K562 (cell line): ENCODE results near the gene CRY2. TPM values are rescaled to one million over a fixed set of nuclear protein-coding genes. Genes with fewer than 3 reads are reported as not detected.
"Not testable (repeated sequence)": the region's sequence is repeated elsewhere in the genome, so short reads cannot be mapped to it uniquely, and the experiment has no call there.

ENCODE experiments used
- ADNP ChIP-seq: fragments of 200-800 bp; sonication (Bioruptor generic); IDR thresholded peaks from 2 replicates; pipeline ENCODE4 v1.6.1; 2016; ENCODE audit warnings: missing genetic modification characterization, missing compliant biosample characterization
- BACH1 ChIP-seq: fragments of 200-800 bp; sonication (Bioruptor generic); IDR thresholded peaks from 2 replicates; pipeline ENCODE4 v1.6.1; 2016; ENCODE audit warnings: missing genetic modification characterization, missing compliant biosample characterization
- CBFA2T3 ChIP-seq: fragments of 450-650 bp; IDR thresholded peaks from 2 replicates; pipeline ENCODE4 v1.6.1; 2017
- CBFB ChIP-seq: sonication (generic); formaldehyde crosslinking; IDR thresholded peaks from 2 replicates; pipeline ENCODE4 v1.4.0; 2020; ENCODE audit warnings: mild to moderate bottlenecking, missing genetic modification reagents
- CCNT2 ChIP-seq: IDR thresholded peaks from 2 replicates; pipeline ENCODE4 v1.6.1; 2011; ENCODE audit warnings: borderline replicate concordance, low read depth, mild to moderate bottlenecking, moderate library complexity, mixed read lengths, low read length; ENCODE audit not compliant: insufficient read length; ENCODE audit errors: extremely low read depth
- DMBX1 ChIP-seq: fragments of 250-450 bp; sonication (Bioruptor Pico); IDR thresholded peaks from 2 replicates; pipeline ENCODE4 v1.8.0; 2022; ENCODE audit warnings: inconsistent platforms, mild to moderate bottlenecking, moderate library complexity, borderline replicate concordance
- ELF4 ChIP-seq: fragments of 450-650 bp; formaldehyde crosslinking; IDR thresholded peaks from 2 replicates; pipeline ENCODE4 v1.4.0; 2022; ENCODE audit warnings: missing genetic modification characterization
- ETV6 ChIP-seq, 3 experiments: fragments of 150-350 bp in 1 of 3; sonication (generic) in 1 of 3; formaldehyde crosslinking in 1 of 3; IDR thresholded peaks; 2 replicates each; pipeline versions ENCODE4 v1.6.1 to v1.8.0; 2014 to 2022; ENCODE audit warnings: borderline replicate concordance in 2 of 3, low read depth in 2 of 3, antibody characterized with exemption in 1 of 3, low read length in 1 of 3, mild to moderate bottlenecking in 1 of 3, missing genetic modification reagents in 1 of 3
- KDM1A ChIP-seq, 2 experiments: fragments of 450-650 bp; IDR thresholded peaks; 2 replicates each; pipeline ENCODE4 v1.6.1; 2016; ENCODE audit warnings: mild to moderate bottlenecking in 2 of 2
- LEF1 ChIP-seq: fragments of 450-650 bp; IDR thresholded peaks from 2 replicates; pipeline ENCODE4 v1.6.1; 2016; ENCODE audit warnings: mild to moderate bottlenecking
- MTA2 ChIP-seq: fragments of 450-650 bp; IDR thresholded peaks from 2 replicates; pipeline ENCODE4 v1.6.1; 2016; ENCODE audit warnings: low read depth
- NCOA2 ChIP-seq, 2 experiments: fragments of 450-650 bp; IDR thresholded peaks; 2 replicates each; pipeline ENCODE4 v1.6.1; 2018; ENCODE audit warnings: mild to moderate bottlenecking in 2 of 2, moderate library complexity in 1 of 2; ENCODE audit not compliant: partially characterized antibody in 2 of 2
- NR4A1 ChIP-seq, 2 experiments: fragments of 250-450 bp in 1 of 2; fragments of 450-650 bp in 1 of 2; sonication (Bioruptor Pico) in 1 of 2; IDR thresholded peaks; 2 replicates each; pipeline versions ENCODE4 v1.4.0 to v1.6.1; 2016 to 2020; ENCODE audit warnings: mild to moderate bottlenecking in 2 of 2, missing compliant biosample characterization in 1 of 2, missing genetic modification characterization in 1 of 2, moderate library complexity in 1 of 2
- POLR2AphosphoS5 ChIP-seq: IDR thresholded peaks from 2 replicates; pipeline ENCODE4 v1.6.1; 2011; ENCODE audit warnings: mild to moderate bottlenecking, low read depth, low read length, moderate library complexity; ENCODE audit not compliant: control insufficient read depth, insufficient read depth
- RAD21 ChIP-seq, 2 experiments: fragments of 250-450 bp in 1 of 2; fragments of 450-650 bp in 1 of 2; sonication (Bioruptor Pico) in 1 of 2; formaldehyde crosslinking in 1 of 2; IDR thresholded peaks in 1 of 2; conservative IDR thresholded peaks in 1 of 2; 2 replicates each; pipeline versions ENCODE4 v1.4.0 to v1.8.0; 2020 to 2022; ENCODE audit warnings: mild to moderate bottlenecking in 2 of 2, moderate library complexity in 1 of 2
- SMARCE1 ChIP-seq: fragments of 450-650 bp; IDR thresholded peaks from 2 replicates; pipeline ENCODE4 v1.7.1; 2016; ENCODE audit warnings: mild to moderate bottlenecking
- SOX6 ChIP-seq: fragments of 450-650 bp; IDR thresholded peaks from 2 replicates; pipeline ENCODE4 v1.6.1; 2014; ENCODE audit warnings: mild to moderate bottlenecking
- TBL1XR1 ChIP-seq, 2 experiments: IDR thresholded peaks; 2 replicates each; pipeline ENCODE4 v1.6.1; 2012; ENCODE audit warnings: improper control_type of control experiment in 2 of 2, low read length in 2 of 2, mild to moderate bottlenecking in 1 of 2
- ZNF644 ChIP-seq: fragments of 200-800 bp; sonication (Bioruptor generic); IDR thresholded peaks from 2 replicates; pipeline ENCODE4 v1.6.1; 2016; ENCODE audit warnings: low read depth, missing genetic modification characterization, missing compliant biosample characterization
- polyA plus RNA-seq, 8 experiments: library from polyadenylated mRNA; depleted of rRNA in 4 of 8; stranded (reverse) in 5 of 8; unstranded in 3 of 8; fragments of >200 nt; fragmentation: Nextera tagmentation in 2 of 8; fragmentation: Illumina TruSeq in 1 of 8; extraction: Ambion mirVana in 2 of 8; extraction: Trizol in 1 of 8; gene quantifications; 2 replicates each; pipeline versions ENCODE4 v1.2.1 to v1.2.3, GENCODE V29; 2011 to 2014; ENCODE audit warnings: inconsistent platforms in 1 of 8, missing spikeins in 1 of 8
- total RNA-seq, 7 experiments: library from RNA; depleted of rRNA in 6 of 7; stranded (reverse); fragments of >200 nt in 6 of 7; fragmentation: Illumina TruSeq in 2 of 7; extraction: Trizol in 2 of 7; gene quantifications; 2 replicates each; pipeline versions ENCODE4 v1.2.1 to v1.2.3, GENCODE V29; 2011 to 2021; ENCODE audit warnings: low replicate concordance in 1 of 7
- TF ChIP-seq, protein P1 (sequence below): sonication (generic); IDR thresholded peaks from 2 replicates; pipeline ENCODE4 v1.6.1; 2016
- TF ChIP-seq, protein P2 (sequence below), 2 experiments: fragments of 450-650 bp; IDR thresholded peaks; 2 replicates each; pipeline ENCODE4 v1.6.1; 2016
- TF ChIP-seq, protein P3 (sequence below), 2 experiments: fragments of 200-800 bp in 1 of 2; sonication (Bioruptor generic) in 1 of 2; sonication (generic) in 1 of 2; formaldehyde crosslinking in 1 of 2; IDR thresholded peaks in 1 of 2; conservative IDR thresholded peaks in 1 of 2; 2 replicates each; pipeline versions ENCODE4 v1.5.0 to v1.6.1; 2016 to 2020; ENCODE audit warnings: missing compliant biosample characterization in 1 of 2, missing genetic modification characterization in 1 of 2, missing genetic modification reagents in 1 of 2
- TF ChIP-seq, protein P4 (sequence below): sonication (generic); formaldehyde crosslinking; IDR thresholded peaks from 2 replicates; pipeline ENCODE4 v1.8.0; 2022; ENCODE audit warnings: missing genetic modification reagents, mild to moderate bottlenecking, moderate library complexity, borderline replicate concordance

The CRY2 gene
- total and polyA plus RNA-seq, 9 of the 15 experiments (the other 6 are each of a cell fraction or from before 2014, with no cell fraction given) = 2.3 to 23.9 (median 14.8) TPM

GRCh38 chr11:45826492-45826891 is 20.8 kb upstream of the CRY2 start (continued):
- TF ChIP-seq RAD21 (CRISPR knock-in tag; conservative IDR thresholded peaks at IDR 0.05 in 1 of 2, IDR thresholded peaks at IDR 0.05 in 1 of 2) (peak in 1 of 2 experiments; percentile 11; a peak in 1 of 4 replicates), SOX6 (peak; percentile 97), KDM1A (IDR thresholded peaks at IDR 0.05) (peak; percentile 100), CCNT2 (peak; percentile 25), NCOA2 (IDR thresholded peaks at IDR 0.05; ENCODE audit: partially characterized antibody in 2 of 2) (peak in 1 of 2 experiments; percentile 43), ADNP (tag) (peak; percentile 56; the same call in 1 of the 2 replicates), NR4A1 (tag; IDR thresholded peaks at IDR 0.05) (peak; percentile 84), MTA2 (peak; percentile 92), ETV6 (IDR thresholded peaks at IDR 0.05; ENCODE audit: borderline replicate concordance in 1 of 2, low read depth in 2 of 2, low read length in 1 of 2) (peak in 1 of 2 experiments; percentile 47; a peak in 1 of 4 replicates), CBFA2T3 (peak; percentile 98), SMARCE1 (peak; percentile 92), POLR2AphosphoS5 (peak; percentile 84), ELF4 (CRISPR knock-in tag) (0 out of 2 replicates have a peak, but pooled peaks have one; percentile 52), CBFB (peak; percentile 96), ZNF644 (peak; percentile 76; the same call in 1 of the 2 replicates), TBL1XR1 (IDR thresholded peaks at IDR 0.05; ENCODE audit: low read length in 2 of 2) (peak in 1 of 2 experiments; percentile 90; a peak in 2 of 4 replicates), LEF1 (peak; percentile 92), BACH1 (tag) (peak; percentile 48; the same call in 1 of the 2 replicates), DMBX1 (CRISPR knock-in tag) (peak; percentile 88)
- not testable (repeated sequence) for TF ChIP-seq NR4A1 (CRISPR knock-in tag; IDR thresholded peaks at IDR 0.05); ETV6 (CRISPR knock-in tag; IDR thresholded peaks at IDR 0.05; ENCODE audit: borderline replicate concordance)
- TF ChIP-seq, protein P1, sequence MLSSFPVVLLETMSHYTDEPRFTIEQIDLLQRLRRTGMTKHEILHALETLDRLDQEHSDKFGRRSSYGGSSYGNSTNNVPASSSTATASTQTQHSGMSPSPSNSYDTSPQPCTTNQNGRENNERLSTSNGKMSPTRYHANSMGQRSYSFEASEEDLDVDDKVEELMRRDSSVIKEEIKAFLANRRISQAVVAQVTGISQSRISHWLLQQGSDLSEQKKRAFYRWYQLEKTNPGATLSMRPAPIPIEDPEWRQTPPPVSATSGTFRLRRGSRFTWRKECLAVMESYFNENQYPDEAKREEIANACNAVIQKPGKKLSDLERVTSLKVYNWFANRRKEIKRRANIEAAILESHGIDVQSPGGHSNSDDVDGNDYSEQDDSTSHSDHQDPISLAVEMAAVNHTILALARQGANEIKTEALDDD = peak; percentile 100
- TF ChIP-seq, protein P2, sequence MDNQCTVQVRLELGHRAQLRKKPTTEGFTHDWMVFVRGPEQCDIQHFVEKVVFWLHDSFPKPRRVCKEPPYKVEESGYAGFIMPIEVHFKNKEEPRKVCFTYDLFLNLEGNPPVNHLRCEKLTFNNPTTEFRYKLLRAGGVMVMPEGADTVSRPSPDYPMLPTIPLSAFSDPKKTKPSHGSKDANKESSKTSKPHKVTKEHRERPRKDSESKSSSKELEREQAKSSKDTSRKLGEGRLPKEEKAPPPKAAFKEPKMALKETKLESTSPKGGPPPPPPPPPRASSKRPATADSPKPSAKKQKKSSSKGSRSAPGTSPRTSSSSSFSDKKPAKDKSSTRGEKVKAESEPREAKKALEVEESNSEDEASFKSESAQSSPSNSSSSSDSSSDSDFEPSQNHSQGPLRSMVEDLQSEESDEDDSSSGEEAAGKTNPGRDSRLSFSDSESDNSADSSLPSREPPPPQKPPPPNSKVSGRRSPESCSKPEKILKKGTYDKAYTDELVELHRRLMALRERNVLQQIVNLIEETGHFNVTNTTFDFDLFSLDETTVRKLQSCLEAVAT (IDR thresholded peaks at IDR 0.05) = peak in 1 of 2 experiments; percentile 93; a peak in 2 of 4 replicates
- TF ChIP-seq, protein P3, sequence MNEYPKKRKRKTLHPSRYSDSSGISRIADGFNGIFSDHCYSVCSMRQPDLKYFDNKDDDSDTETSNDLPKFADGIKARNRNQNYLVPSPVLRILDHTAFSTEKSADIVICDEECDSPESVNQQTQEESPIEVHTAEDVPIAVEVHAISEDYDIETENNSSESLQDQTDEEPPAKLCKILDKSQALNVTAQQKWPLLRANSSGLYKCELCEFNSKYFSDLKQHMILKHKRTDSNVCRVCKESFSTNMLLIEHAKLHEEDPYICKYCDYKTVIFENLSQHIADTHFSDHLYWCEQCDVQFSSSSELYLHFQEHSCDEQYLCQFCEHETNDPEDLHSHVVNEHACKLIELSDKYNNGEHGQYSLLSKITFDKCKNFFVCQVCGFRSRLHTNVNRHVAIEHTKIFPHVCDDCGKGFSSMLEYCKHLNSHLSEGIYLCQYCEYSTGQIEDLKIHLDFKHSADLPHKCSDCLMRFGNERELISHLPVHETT (CRISPR knock-in tag; conservative IDR thresholded peaks at IDR 0.05 in 1 of 2, IDR thresholded peaks at IDR 0.05 in 1 of 2) = peak in 1 of 2 experiments; percentile 67; a peak in 2 of 4 replicates
- TF ChIP-seq, protein P4, sequence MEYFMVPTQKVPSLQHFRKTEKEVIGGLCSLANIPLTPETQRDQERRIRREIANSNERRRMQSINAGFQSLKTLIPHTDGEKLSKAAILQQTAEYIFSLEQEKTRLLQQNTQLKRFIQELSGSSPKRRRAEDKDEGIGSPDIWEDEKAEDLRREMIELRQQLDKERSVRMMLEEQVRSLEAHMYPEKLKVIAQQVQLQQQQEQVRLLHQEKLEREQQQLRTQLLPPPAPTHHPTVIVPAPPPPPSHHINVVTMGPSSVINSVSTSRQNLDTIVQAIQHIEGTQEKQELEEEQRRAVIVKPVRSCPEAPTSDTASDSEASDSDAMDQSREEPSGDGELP (CRISPR knock-in tag) = peak; percentile 76
